Measurements from ENCODE around the gene SNX10.

- TF ChIP-seq EZH2 (IDR thresholded peaks at IDR 0.05; ENCODE audit: insufficient read depth, poor library complexity, severe bottlenecking) (no peak), EZH2phosphoT487 (IDR thresholded peaks at IDR 0.05; ENCODE audit: insufficient read depth, low read depth) (no peak)
Observed at GRCh38 chr7:26311798-26312197, 20.1 kb downstream of the SNX10 start.

All from GM23248 (cell line).